HEK293 (cell line): ENCODE data around the gene WWC1.

Experiments
- OVOL3 ChIP-seq: fragments of 450-650 bp; formaldehyde crosslinking; IDR thresholded peaks from 2 replicates; pipeline ENCODE4 v1.5.1; 2016; ENCODE audit warnings: missing biosample characterization, missing genetic modification characterization
- SETDB1 ChIP-seq: IDR thresholded peaks from one replicate; pipeline ENCODE4 v1.6.1; 2017; ENCODE audit warnings: mild to moderate bottlenecking, low read length, moderate library complexity, mixed read lengths; ENCODE audit not compliant: insufficient read length
- SP7 ChIP-seq: fragments of 450-650 bp; formaldehyde crosslinking; IDR thresholded peaks from 2 replicates; pipeline ENCODE4 v1.5.1; 2016; ENCODE audit warnings: missing biosample characterization, missing genetic modification characterization
- ZBTB8A ChIP-seq: fragments of 450-650 bp; formaldehyde crosslinking; IDR thresholded peaks from 2 replicates; pipeline ENCODE4 v1.5.1; 2016; ENCODE audit warnings: missing biosample characterization, missing genetic modification characterization
- ZNF341 ChIP-seq: fragments of 450-650 bp; formaldehyde crosslinking; IDR thresholded peaks from 2 replicates; pipeline ENCODE4; 2016; ENCODE audit warnings: low read depth, missing biosample characterization, missing genetic modification characterization
- ZNF394 ChIP-seq: fragments of 450-650 bp; formaldehyde crosslinking; IDR thresholded peaks from 2 replicates; pipeline ENCODE4 v1.5.1; 2016; ENCODE audit warnings: missing biosample characterization, missing genetic modification characterization, mild to moderate bottlenecking, moderate library complexity, borderline replicate concordance
- ZNF423 ChIP-seq: fragments of 450-650 bp; formaldehyde crosslinking; IDR thresholded peaks from 2 replicates; pipeline ENCODE4 v1.5.1; 2016; ENCODE audit warnings: missing biosample characterization, missing genetic modification characterization
- ZNF548 ChIP-seq: fragments of 450-650 bp; formaldehyde crosslinking; IDR thresholded peaks from 2 replicates; pipeline ENCODE4 v1.5.1; 2016; ENCODE audit warnings: missing biosample characterization, missing genetic modification characterization
- ZNF561 ChIP-seq: fragments of 450-650 bp; IDR thresholded peaks from 2 replicates; pipeline ENCODE4 v1.5.1; 2018; ENCODE audit warnings: missing biosample characterization, missing genetic modification characterization, borderline replicate concordance
- ZNF585B ChIP-seq: fragments of 450-650 bp; formaldehyde crosslinking; IDR thresholded peaks from 2 replicates; pipeline ENCODE4 v1.5.1; 2016; ENCODE audit warnings: missing biosample characterization, missing genetic modification characterization
- ZNF707 ChIP-seq: fragments of 450-650 bp; formaldehyde crosslinking; IDR thresholded peaks from 2 replicates; pipeline ENCODE4 v1.5.1; 2016; ENCODE audit warnings: missing biosample characterization, missing genetic modification characterization
- ZNF843 ChIP-seq: fragments of 450-650 bp; formaldehyde crosslinking; IDR thresholded peaks from 2 replicates; pipeline ENCODE4 v1.5.1; 2016; ENCODE audit warnings: missing biosample characterization, missing genetic modification characterization
- ZSCAN16 ChIP-seq: fragments of 450-650 bp; formaldehyde crosslinking; IDR thresholded peaks from 2 replicates; pipeline ENCODE4 v1.5.1; 2016; ENCODE audit warnings: missing biosample characterization, missing genetic modification characterization
- TF ChIP-seq, protein P1 (sequence below): fragments of 450-650 bp; IDR thresholded peaks from 2 replicates; pipeline ENCODE4 v1.5.1; 2018; ENCODE audit warnings: missing biosample characterization, mild to moderate bottlenecking, missing genetic modification characterization
- TF ChIP-seq, protein P2 (sequence below): fragments of 450-650 bp; IDR thresholded peaks from 2 replicates; pipeline ENCODE4 v1.5.1; 2018; ENCODE audit warnings: missing biosample characterization, missing genetic modification characterization
- TF ChIP-seq, protein P3 (sequence below): fragments of 450-650 bp; formaldehyde crosslinking; IDR thresholded peaks from 2 replicates; pipeline ENCODE4 v1.5.1; 2017; ENCODE audit warnings: missing biosample characterization, missing genetic modification characterization
- TF ChIP-seq, protein P4 (sequence below): fragments of 450-650 bp; formaldehyde crosslinking; IDR thresholded peaks from 2 replicates; pipeline ENCODE4 v1.5.1; 2016; ENCODE audit warnings: missing biosample characterization, missing genetic modification characterization
- TF ChIP-seq, protein P5 (sequence below): fragments of 450-650 bp; formaldehyde crosslinking; conservative IDR thresholded peaks from 2 replicates; pipeline ENCODE4 v1.5.1; 2016; ENCODE audit warnings: low read depth, missing biosample characterization, missing genetic modification characterization

WWC1 gene

DNA sequence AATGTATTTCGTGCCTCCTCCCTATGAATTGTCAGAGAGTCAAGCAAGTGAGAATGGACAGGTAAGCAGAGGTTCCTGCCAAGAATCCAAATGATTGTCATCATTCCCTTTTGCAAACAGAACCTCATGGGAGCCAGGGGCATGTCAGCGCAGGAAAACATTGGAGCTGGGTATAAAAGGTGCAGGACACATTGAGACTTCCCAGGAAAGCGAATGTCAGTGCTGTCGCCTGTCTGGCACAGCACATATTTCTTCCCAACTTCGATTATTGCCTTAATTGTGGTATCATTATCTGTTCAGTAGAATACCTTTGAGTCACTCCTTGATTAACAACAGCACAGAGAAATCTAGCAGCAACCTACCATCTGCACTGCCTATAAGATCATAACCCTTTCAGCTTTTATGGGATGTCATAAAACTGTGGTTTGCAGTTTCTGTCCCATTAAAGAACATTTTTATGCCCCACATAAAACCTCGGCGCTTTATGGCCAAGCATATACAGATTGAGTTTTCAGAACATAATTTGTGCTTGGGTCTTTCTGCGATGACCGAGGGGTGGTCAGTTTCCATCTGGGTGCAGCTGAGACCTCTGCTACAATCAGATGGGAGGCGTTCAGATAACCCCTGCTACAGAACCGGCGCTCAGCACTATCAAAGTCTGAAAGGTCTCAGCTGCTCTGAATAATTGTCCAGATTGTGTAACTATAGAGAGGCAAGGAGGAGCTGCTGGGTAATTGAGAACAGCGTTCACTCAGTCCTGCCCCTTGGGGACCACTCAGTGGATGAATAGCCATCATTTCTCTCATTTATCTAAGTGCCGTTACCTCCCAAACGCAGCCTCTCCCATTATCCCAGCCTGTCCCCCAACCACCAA lies 30.9 kb upstream of the WWC1 start (continued):
- TF ChIP-seq, protein P1, sequence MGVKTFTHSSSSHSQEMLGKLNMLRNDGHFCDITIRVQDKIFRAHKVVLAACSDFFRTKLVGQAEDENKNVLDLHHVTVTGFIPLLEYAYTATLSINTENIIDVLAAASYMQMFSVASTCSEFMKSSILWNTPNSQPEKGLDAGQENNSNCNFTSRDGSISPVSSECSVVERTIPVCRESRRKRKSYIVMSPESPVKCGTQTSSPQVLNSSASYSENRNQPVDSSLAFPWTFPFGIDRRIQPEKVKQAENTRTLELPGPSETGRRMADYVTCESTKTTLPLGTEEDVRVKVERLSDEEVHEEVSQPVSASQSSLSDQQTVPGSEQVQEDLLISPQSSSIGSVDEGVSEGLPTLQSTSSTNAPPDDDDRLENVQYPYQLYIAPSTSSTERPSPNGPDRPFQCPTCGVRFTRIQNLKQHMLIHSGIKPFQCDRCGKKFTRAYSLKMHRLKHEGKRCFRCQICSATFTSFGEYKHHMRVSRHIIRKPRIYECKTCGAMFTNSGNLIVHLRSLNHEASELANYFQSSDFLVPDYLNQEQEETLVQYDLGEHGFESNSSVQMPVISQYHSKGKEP (tag by site-specific recombination), result peak; percentile 79; the same call in 1 of the 2 replicates
- TF ChIP-seq OVOL3 (tag by site-specific recombination) (0 out of 2 replicates have a peak, but pooled peaks have one; percentile 40), ZNF707 (no peak), ZNF561 (tag by site-specific recombination) (peak; percentile 85), ZNF423 (tag by site-specific recombination) (peak; percentile 39; the same call in 1 of the 2 replicates), SP7 (tag by site-specific recombination) (peak; percentile 85), SETDB1 (peak; percentile 51), ZBTB8A (tag by site-specific recombination) (0 out of 2 replicates have a peak, but pooled peaks have one; percentile 33), ZNF585B (tag by site-specific recombination) (0 out of 2 replicates have a peak, but pooled peaks have one; percentile 6), ZNF341 (tag by site-specific recombination) (0 out of 2 replicates have a peak, but pooled peaks have one; percentile 46), ZNF843 (tag by site-specific recombination) (peak; percentile 89), ZNF548 (tag by site-specific recombination) (no peak), ZSCAN16 (peak; percentile 91), ZNF394 (no peak; the same call in 1 of the 2 replicates)
- TF ChIP-seq, protein P2, sequence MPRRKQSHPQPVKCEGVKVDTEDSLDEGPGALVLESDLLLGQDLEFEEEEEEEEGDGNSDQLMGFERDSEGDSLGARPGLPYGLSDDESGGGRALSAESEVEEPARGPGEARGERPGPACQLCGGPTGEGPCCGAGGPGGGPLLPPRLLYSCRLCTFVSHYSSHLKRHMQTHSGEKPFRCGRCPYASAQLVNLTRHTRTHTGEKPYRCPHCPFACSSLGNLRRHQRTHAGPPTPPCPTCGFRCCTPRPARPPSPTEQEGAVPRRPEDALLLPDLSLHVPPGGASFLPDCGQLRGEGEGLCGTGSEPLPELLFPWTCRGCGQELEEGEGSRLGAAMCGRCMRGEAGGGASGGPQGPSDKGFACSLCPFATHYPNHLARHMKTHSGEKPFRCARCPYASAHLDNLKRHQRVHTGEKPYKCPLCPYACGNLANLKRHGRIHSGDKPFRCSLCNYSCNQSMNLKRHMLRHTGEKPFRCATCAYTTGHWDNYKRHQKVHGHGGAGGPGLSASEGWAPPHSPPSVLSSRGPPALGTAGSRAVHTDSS, result no peak
- TF ChIP-seq, protein P3, sequence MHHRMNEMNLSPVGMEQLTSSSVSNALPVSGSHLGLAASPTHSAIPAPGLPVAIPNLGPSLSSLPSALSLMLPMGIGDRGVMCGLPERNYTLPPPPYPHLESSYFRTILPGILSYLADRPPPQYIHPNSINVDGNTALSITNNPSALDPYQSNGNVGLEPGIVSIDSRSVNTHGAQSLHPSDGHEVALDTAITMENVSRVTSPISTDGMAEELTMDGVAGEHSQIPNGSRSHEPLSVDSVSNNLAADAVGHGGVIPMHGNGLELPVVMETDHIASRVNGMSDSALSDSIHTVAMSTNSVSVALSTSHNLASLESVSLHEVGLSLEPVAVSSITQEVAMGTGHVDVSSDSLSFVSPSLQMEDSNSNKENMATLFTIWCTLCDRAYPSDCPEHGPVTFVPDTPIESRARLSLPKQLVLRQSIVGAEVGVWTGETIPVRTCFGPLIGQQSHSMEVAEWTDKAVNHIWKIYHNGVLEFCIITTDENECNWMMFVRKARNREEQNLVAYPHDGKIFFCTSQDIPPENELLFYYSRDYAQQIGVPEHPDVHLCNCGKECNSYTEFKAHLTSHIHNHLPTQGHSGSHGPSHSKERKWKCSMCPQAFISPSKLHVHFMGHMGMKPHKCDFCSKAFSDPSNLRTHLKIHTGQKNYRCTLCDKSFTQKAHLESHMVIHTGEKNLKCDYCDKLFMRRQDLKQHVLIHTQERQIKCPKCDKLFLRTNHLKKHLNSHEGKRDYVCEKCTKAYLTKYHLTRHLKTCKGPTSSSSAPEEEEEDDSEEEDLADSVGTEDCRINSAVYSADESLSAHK (tag by site-specific recombination), result peak; percentile 61
- TF ChIP-seq, protein P4, sequence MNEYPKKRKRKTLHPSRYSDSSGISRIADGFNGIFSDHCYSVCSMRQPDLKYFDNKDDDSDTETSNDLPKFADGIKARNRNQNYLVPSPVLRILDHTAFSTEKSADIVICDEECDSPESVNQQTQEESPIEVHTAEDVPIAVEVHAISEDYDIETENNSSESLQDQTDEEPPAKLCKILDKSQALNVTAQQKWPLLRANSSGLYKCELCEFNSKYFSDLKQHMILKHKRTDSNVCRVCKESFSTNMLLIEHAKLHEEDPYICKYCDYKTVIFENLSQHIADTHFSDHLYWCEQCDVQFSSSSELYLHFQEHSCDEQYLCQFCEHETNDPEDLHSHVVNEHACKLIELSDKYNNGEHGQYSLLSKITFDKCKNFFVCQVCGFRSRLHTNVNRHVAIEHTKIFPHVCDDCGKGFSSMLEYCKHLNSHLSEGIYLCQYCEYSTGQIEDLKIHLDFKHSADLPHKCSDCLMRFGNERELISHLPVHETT (tag by site-specific recombination), result no peak
- TF ChIP-seq, protein P5, sequence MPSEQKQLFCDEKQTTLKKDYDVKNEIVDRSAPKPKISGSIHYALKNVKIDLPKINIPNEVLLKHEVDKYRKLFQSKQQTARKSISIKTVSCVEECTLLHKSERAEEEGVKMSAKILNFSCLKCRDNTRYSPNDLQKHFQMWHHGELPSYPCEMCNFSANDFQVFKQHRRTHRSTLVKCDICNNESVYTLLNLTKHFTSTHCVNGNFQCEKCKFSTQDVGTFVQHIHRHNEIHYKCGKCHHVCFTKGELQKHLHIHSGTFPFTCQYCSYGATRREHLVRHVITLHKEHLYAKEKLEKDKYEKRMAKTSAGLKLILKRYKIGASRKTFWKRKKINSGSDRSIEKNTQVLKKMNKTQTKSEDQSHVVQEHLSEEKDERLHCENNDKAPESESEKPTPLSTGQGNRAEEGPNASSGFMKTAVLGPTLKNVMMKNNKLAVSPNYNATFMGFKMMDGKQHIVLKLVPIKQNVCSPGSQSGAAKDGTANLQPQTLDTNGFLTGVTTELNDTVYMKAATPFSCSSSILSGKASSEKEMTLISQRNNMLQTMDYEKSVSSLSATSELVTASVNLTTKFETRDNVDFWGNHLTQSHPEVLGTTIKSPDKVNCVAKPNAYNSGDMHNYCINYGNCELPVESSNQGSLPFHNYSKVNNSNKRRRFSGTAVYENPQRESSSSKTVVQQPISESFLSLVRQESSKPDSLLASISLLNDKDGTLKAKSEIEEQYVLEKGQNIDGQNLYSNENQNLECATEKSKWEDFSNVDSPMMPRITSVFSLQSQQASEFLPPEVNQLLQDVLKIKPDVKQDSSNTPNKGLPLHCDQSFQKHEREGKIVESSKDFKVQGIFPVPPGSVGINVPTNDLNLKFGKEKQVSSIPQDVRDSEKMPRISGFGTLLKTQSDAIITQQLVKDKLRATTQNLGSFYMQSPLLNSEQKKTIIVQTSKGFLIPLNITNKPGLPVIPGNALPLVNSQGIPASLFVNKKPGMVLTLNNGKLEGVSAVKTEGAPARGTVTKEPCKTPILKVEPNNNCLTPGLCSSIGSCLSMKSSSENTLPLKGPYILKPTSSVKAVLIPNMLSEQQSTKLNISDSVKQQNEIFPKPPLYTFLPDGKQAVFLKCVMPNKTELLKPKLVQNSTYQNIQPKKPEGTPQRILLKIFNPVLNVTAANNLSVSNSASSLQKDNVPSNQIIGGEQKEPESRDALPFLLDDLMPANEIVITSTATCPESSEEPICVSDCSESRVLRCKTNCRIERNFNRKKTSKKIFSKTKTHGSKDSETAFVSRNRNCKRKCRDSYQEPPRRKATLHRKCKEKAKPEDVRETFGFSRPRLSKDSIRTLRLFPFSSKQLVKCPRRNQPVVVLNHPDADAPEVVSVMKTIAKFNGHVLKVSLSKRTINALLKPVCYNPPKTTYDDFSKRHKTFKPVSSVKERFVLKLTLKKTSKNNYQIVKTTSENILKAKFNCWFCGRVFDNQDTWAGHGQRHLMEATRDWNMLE (tag by site-specific recombination), result no peak
